IPS DF 4.7 (cell line): ENCODE measurements around the gene PARD6A.

ENCODE experiments used
- DNase-seq: peaks from one replicate; pipeline ENCODE4 v3.0.0-alpha.2; 2013; ENCODE audit warnings: low spot score; ENCODE audit errors: extremely low read depth

The PARD6A gene

DNA sequence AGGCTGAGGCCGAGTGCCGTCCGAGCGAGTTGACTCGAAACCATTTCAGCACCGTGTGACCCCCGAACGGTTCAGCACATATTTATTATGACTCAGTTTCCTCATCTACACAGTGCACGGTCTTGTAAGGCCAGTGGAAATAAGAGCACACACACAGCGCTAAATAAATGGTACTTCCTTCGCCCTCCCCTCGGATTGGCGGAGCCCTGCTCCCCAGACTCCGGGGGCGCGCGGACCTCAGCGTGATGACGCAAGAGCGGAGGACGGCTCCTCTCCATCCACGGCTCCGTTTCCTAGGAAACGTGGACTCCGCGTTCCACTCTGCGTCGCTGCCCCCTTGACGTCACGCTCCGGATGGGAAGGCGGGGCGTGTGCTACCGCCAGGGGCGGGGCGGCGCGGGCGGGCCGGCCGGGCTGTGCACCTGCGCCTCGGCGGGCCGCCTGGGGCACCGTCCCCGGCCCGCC, at the start of gene PARD6A:
TSS of gene PARD6A (plus strand) at position 397 of the 465 bp plus-strand sequence. CDS start 79 bp downstream, outside the sequence.
- DNase-seq, result no peak

DNA sequence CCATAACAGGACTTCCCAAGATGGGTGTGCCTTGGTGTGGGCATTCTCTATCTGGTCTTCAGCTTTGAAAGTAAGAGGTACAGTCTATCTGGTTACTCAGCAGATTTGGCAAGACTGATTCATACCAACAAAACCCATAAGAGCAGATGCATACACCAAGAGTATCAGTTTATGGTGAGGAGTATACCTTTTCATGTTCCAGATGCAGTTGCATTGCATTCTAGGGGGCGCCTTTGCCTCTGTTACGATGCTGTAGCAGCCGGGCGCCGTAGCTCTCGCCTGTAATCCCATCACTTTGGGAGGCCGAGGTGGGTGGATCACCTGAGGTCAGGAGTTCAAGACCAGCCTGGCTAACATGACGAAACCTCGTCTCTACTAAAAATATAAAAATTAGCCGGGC, 47.0 kb upstream of the PARD6A start:
- no peak for DNase-seq

- no peak for DNase-seq
Observed at GRCh38 chr16:67628216-67628615, 32.5 kb upstream of the PARD6A start.

DNA sequence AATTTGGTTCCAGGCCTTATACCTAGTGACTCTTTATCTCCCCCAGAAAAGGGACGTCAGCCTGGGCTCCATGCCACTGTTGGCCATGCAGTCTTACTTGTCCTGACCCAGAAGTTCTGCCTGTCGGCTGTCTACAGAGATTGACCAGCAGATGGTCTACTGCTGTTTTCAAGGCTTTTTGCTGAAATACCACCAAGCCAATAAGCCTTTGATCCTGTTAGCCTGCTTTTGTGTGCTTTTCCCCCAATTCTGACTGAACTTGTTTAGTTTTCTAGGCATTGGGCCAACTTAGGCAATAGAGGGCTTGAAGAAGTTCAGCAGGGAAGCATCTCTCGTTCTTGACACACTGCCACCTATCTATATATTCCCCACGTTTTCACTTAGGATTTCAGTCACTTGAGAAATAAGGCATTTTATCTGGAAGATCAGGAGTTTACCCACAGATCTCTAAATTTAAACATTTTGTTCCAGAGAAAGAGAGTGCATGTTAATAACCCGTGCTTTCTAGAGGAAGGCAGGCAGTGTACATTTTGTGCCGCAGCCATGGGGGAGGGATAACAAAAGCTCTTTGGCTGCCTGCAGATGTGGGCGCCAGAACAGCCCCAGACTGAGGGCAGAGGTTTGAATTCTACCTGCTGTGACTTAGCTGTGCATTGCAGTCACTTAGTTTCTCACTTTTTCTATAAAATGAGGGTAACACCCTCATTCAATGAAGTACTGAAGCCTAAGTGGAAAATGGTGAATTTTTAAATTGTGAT, 28.2 kb upstream of the PARD6A start:
- no peak for DNase-seq

- no peak for DNase-seq
Observed at GRCh38 chr16:67636713-67637112, 24.0 kb upstream of the PARD6A start.

GRCh38 chr16:67637625-67638024, 23.1 kb upstream of the PARD6A start:
- no peak for DNase-seq

DNA sequence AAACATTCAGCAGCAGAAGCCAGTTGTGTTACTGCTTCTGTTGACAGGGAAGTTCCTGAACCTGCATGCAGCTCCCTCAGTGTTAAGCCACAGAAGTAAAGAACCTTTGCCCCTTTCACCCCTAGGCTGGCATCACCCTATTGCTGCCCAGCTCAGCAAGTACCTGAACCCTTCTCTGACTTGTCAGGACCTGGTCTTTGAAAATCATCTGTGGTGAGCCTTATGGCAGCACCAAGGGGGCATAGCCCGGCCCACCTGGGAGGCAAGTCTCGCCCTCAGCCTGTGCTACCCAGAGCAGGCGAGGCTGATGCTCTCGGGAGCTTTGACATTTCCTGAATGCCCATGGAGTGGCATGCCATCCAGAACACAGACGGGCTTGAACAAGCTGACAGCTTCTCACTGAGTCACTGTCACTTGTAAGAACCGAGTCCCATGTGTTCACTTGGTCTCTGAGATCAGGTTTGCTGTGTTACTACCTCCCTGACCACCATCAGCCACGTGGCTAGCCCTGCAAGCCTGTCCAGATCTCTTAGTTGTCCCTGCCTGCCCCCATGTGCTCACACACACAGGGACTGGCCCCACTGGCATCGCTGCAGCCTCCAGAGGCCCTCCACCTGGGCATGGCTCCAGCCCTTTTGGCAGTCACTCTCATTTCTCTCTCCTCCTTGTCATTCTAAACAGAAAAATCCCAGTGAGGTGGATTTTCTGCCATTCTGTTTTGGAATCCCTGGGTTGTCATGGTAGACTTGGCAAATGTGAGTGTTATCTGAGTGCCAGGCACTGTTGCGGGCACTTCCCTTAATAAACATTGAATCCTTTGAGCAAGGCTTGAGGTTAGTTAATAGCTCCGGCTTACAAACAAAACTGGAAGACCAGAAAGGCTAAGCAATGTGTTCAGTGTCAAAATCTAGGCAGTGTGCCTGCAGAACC, 18.7 kb upstream of the PARD6A start:
- DNase-seq, result no peak

GRCh38 chr16:67644038-67644437, 16.7 kb upstream of the PARD6A start:
- DNase-seq, result no peak

GRCh38 chr16:67645397-67646121, 15.2 kb upstream of the PARD6A start:
- DNase-seq, result no peak

GRCh38 chr16:67647111-67647651, 13.6 kb upstream of the PARD6A start:
- DNase-seq, result no peak

- no peak for DNase-seq
Observed at GRCh38 chr16:67647681-67648080, 13.1 kb upstream of the PARD6A start.

DNA sequence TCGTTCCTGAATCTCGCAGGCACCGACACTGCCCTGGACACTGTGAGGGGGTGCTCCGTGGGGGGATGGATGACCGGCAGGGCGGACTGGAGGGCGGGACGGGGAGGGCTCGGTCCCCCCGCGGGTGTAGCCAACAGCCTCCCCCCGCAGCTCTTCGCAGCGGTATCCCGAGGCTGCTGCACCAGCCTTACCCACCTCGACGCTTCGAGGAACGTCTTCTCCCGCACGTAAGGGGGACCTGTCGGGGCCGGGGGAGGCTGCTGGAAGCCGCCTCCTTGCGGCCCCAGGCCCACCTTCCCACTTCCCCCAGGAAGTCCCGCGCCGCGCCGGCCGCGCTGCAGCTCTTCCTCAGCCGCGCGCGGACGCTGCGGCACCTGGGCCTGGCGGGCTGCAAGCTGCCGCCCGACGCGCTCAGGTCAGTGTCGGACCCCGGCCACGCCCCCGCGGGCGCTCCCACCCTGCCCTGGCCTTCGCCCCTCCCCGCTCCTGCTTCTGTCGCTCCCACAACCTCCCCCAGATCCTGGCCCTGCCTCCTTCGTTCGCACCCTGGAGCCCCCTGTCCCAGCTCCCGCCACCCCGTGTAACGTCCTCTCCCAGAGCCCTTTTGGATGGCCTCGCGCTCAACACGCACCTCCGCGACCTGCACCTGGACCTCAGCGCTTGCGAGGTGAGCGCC, 12.5 kb upstream of the PARD6A start:
- DNase-seq, result no peak

GRCh38 chr16:67648764-67649407, 11.9 kb upstream of the PARD6A start:
- DNase-seq, result no peak

DNA sequence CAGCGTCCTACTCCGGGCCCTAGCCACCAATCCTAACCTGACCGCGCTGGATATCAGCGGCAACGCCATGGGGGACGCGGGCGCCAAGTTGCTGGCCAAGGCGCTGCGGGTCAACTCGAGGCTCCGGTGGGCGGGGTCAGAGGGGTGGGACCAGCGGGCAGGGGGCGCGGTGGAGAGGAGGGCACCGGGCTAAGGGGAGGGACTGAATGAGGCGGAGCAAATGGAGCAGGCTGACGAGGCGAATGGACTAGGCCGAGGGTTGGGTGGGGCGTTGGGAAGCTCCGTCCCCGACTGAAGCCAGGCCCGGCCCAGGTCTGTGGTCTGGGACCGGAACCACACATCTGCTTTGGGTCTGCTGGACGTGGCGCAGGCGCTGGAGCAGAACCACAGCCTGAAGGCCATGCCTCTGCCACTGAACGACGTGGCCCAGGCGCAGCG, 11.2 kb upstream of the PARD6A start:
- DNase-seq, result no peak

DNA sequence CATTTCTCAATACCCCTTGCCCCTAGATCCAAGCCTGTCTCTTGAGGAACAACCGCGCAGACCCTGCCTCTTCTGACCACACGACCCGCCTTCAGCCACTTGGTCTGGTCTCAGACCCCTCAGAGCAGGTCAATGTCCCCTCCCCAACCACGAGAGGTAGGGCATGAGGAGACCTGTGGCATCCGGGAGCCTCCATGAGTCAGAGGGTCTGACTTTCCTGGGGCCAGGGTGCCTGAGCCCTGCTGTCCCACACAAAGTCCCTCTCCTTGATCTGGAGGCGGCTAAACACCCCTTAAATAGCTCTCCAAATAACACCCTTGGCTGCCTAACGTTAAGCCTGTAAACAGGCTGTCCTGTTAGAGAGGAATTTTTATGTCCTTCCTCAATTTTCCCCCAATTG, 10.7 kb upstream of the PARD6A start:
- DNase-seq, result no peak

GRCh38 chr16:67651039-67651438, 9.7 kb upstream of the PARD6A start:
- no peak for DNase-seq

GRCh38 chr16:67651847-67652246, 8.9 kb upstream of the PARD6A start:
- no peak for DNase-seq

GRCh38 chr16:67652578-67653127, 8.1 kb upstream of the PARD6A start:
- DNase-seq, result no peak

DNA sequence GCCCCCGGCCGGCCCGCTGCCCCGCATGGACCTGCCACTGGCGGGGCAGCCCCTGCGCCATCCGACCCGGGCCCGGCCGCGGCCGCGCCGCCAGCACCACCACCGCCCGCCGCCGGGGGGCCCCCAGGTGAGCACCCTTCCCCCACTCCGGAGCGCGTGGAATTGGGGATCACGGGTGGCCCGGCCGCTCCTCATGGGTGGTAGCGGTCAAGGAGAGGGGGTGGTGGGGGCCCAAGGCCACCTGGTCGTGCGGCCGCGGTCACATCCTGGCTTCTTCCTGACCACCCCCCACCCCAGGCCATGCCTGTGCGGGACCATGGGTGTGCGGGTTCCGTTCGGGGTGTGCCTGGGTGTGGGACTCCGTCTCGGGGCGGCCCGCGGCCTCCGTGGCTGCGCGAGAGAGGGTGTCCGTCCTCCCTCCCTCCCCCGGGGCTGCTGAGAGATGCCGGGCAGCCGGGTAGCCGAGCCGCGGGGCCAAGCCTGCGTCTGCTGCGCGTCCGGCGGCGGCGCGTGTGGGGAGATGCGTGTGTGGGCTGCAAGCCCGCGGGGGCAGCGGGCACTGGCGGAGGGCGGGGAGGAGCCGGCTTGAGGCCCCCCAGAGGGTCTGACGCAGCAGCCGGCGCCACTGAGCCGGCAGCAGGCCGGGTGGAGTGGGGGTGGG, 7.5 kb upstream of the PARD6A start:
- no peak for DNase-seq
